HepG2 (cell line): ENCODE data around the gene FASTKD3. TPM values are rescaled to one million over a fixed set of nuclear protein-coding genes. Genes with fewer than 3 reads are reported as not detected.

Source experiments
- ATAC-seq: fragments of 200-7000 bp; cut with Tn5 transposase; 3 replicates; pipeline ENCODE4 v1.9.1; 2020; ENCODE audit warnings: mild to moderate bottlenecking, moderate library complexity
- BruUV-seq: library from RNA; stranded (reverse); fragments of 400-500 nt; replicated peaks from 2 replicates; lab custom pipeline; 2021; lab: Mats Ljungman, UMichigan
- CTCF ChIA-PET: fragments of 300-600 bp; formaldehyde crosslinking; extraction: SDS; loops from one replicate; lab custom pipeline; 2021; ENCODE audit warnings: low total read pairs, inconsistent platforms, low intra/inter-chr PET ratio; lab: Yijun Ruan, JAX
- POLR2A ChIA-PET: fragments of 350-600 bp; sonication (Branson Sonifier 250); formaldehyde crosslinking; loops from one replicate; lab custom pipeline; 2020; ENCODE audit warnings: antibody characterized with exemption, inconsistent platforms; lab: Yijun Ruan, JAX
- DNase-seq: peaks from one replicate; pipeline ENCODE4 v3.0.0-alpha.2; 2015; ENCODE audit warnings: low spot score
- FAIRE-seq: peaks from 3 replicates; lab custom pipeline; 2011; peaks lifted over from hg19 to GRCh38; lab: Jason Lieb, UNC
- H2AFZ ChIP-seq: one replicate; pipeline ENCODE4 v1.6.1; 2011; ENCODE audit warnings: low read length, inconsistent platforms
- H3K27ac ChIP-seq: fragments of 300-600 bp; 3 replicates; pipeline ENCODE4 v1.8.0; 2011; ENCODE audit warnings: mixed run types, mild to moderate bottlenecking, mixed read lengths, low read length, inconsistent platforms; ENCODE audit not compliant: insufficient read depth; ENCODE audit errors: extremely low read length
- H3K27me3 ChIP-seq, 2 experiments: fragments of 200-600 bp in 1 of 2; 2 replicates in 1 of 2; 3 replicates in 1 of 2; pipeline versions ENCODE4 v1.6.0 to v1.8.0; 2011; ENCODE audit warnings: low read length in 2 of 2, mild to moderate bottlenecking in 2 of 2, moderate library complexity in 2 of 2, inconsistent platforms in 1 of 2; ENCODE audit not compliant: insufficient read depth in 2 of 2, control insufficient read depth in 1 of 2
- H3K36me3 ChIP-seq, 2 experiments: fragments of 200-600 bp in 1 of 2; replicated peaks in 1 of 2; 2 replicates in 1 of 2; 3 replicates in 1 of 2; pipeline versions ENCODE4 v1.5.1 to v1.8.0; 2011; ENCODE audit warnings: low read length in 2 of 2, inconsistent platforms in 1 of 2; ENCODE audit not compliant: insufficient read depth in 2 of 2, control insufficient read depth in 1 of 2
- H3K4me1 ChIP-seq: 2 replicates; pipeline ENCODE4 v1.5.1; 2012; ENCODE audit warnings: low read length, inconsistent platforms; ENCODE audit not compliant: insufficient read depth
- H3K4me2 ChIP-seq: 2 replicates; pipeline ENCODE4 v1.6.0; 2011; ENCODE audit warnings: low read depth, low read length, inconsistent platforms
- H3K4me3 ChIP-seq, 3 experiments: fragments of 200-600 bp in 1 of 3; sonication (generic), shearing (Covaris generic) in 1 of 3; replicated peaks in 1 of 3; 2 replicates each; pipeline ENCODE4 v1.5.1; 2011 to 2016; ENCODE audit warnings: low read length in 3 of 3, inconsistent platforms in 2 of 3, low read depth in 2 of 3, mild to moderate bottlenecking in 2 of 3, control low read depth in 1 of 3, mixed read lengths in 1 of 3; ENCODE audit not compliant: insufficient read depth in 1 of 3
- H3K79me2 ChIP-seq: one replicate; pipeline ENCODE4 v1.6.1; 2011; ENCODE audit warnings: low read length, inconsistent platforms; ENCODE audit not compliant: insufficient read depth
- H3K9ac ChIP-seq: 2 replicates; pipeline ENCODE4 v1.6.0; 2011; ENCODE audit warnings: mild to moderate bottlenecking, low read depth, low read length, inconsistent platforms; ENCODE audit not compliant: insufficient read depth
- H3K9me3 ChIP-seq: 2 replicates; pipeline ENCODE4 v1.5.1; 2012; ENCODE audit warnings: mild to moderate bottlenecking, low read length
- H4K20me1 ChIP-seq: 2 replicates; pipeline ENCODE4 v1.6.0; 2011; ENCODE audit warnings: inconsistent platforms, mild to moderate bottlenecking, low read length, moderate library complexity; ENCODE audit not compliant: insufficient read depth
- JUND ChIP-seq: sonication (generic); formaldehyde crosslinking; IDR thresholded peaks from 2 replicates; pipeline ENCODE4 v1.8.0; 2022; ENCODE audit warnings: mild to moderate bottlenecking, missing genetic modification reagents
- KLF6 ChIP-seq: IDR thresholded peaks from 2 replicates; pipeline ENCODE4 v1.8.0; 2016; ENCODE audit warnings: missing biosample characterization, missing genetic modification reagents
- PRMT3 ChIP-seq: sonication (generic); formaldehyde crosslinking; IDR thresholded peaks from 2 replicates; pipeline ENCODE4 v1.8.1; 2022; ENCODE audit warnings: low read depth, mild to moderate bottlenecking, moderate library complexity, missing genetic modification reagents, borderline replicate concordance
- RFXAP ChIP-seq: sonication (generic); formaldehyde crosslinking; IDR thresholded peaks from 2 replicates; pipeline ENCODE4 v1.4.0; 2020; ENCODE audit warnings: missing genetic modification reagents, borderline replicate concordance
- SALL1 ChIP-seq: sonication (generic); formaldehyde crosslinking; IDR thresholded peaks from 2 replicates; pipeline ENCODE4 v1.8.0; 2022; ENCODE audit warnings: mild to moderate bottlenecking, missing genetic modification reagents
- SMC3 ChIP-seq: IDR thresholded peaks from 2 replicates; pipeline ENCODE4 v1.6.1; 2011; ENCODE audit warnings: low read length, improper control_type of control experiment
- ZFP36L2 ChIP-seq: sonication (generic); formaldehyde crosslinking; IDR thresholded peaks from 2 replicates; pipeline ENCODE4 v1.4.0; 2020; ENCODE audit warnings: missing genetic modification reagents
- ZNF3 ChIP-seq: IDR thresholded peaks from 2 replicates; pipeline ENCODE4 v1.7.0; 2017; ENCODE audit warnings: inconsistent platforms
- ZNF451 ChIP-seq: sonication (generic); formaldehyde crosslinking; IDR thresholded peaks from 2 replicates; pipeline ENCODE4 v1.5.0; 2020; ENCODE audit warnings: mild to moderate bottlenecking, missing genetic modification reagents
- ZNF577 ChIP-seq: sonication (generic); formaldehyde crosslinking; IDR thresholded peaks from 2 replicates; pipeline ENCODE4 v1.4.0; 2020; ENCODE audit warnings: mild to moderate bottlenecking, low read depth, missing genetic modification reagents, borderline replicate concordance
- ZNF598 ChIP-seq: sonication (generic); formaldehyde crosslinking; IDR thresholded peaks from 2 replicates; pipeline ENCODE4 v1.5.1; 2020; ENCODE audit warnings: mild to moderate bottlenecking, missing genetic modification reagents, borderline replicate concordance
- WGBS: methylation state at CpG from one replicate; pipeline ENCODE4 v1.1.6; 2017; ENCODE audit warnings: low lambda C conversion rate; 5-methylcytosine and 5-hydroxymethylcytosine counted together
- in situ Hi-C: cut with HindIII; loops from 2 replicates; pipeline ENCODE4 v1.10.0; 2017; ENCODE audit warnings: low pct_unique_long_range_greater_than_20kb; ENCODE audit not compliant: extremely low pct_ligation_motif_present
- intact Hi-C: fragments of 100-400 bp; cut with micrococcal nuclease; formaldehyde crosslinking; loops from one replicate; pipeline ENCODE4 v1.10.0; 2022; ENCODE audit not compliant: unreplicated experiment
- polyA plus RNA-seq, 8 experiments: library from polyadenylated mRNA; depleted of rRNA in 3 of 8; stranded (reverse) in 7 of 8; unstranded in 1 of 8; fragments of >200 nt; fragmentation: Illumina TruSeq in 4 of 8; extraction: Trizol in 4 of 8; gene quantifications; 2 replicates each; pipeline versions ENCODE4 v1.2.1 to v1.2.3, GENCODE V29; 2011 to 2016; ENCODE audit warnings: low read depth in 4 of 8, missing spikeins in 1 of 8, mixed read lengths in 1 of 8; ENCODE audit not compliant: insufficient read depth in 1 of 8
- total RNA-seq, 5 experiments: library from RNA; depleted of rRNA; stranded (reverse); fragments of >200 nt; fragmentation: Illumina TruSeq; extraction: Trizol; gene quantifications; 2 replicates each; pipeline ENCODE4 v1.2.3, GENCODE V29; 2016; ENCODE audit warnings: low read depth in 1 of 5

The FASTKD3 gene
- total and polyA plus RNA-seq, 2 of the 13 experiments (the other 11 are each of a cell fraction or from before 2014, with no cell fraction given) = 6.9 to 17.8 TPM

DNA sequence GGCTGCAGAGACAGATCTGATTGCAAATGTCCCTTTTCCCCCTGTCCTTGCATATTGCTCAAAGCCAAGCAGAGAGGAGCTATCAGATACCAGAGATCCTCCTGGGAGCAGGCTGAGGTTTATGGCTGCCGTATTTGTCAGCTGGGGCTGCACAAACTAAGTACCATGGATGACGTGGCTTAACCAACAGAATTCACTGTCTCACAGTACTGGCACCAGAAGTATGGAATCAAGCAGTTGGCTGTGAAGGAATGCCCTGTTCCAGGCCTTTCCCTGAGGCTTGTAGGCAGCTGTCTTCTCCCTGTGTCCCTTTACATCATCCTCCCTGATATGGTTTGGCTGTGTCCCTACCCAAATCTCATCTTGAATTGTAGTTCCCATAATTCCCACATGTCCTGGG lies 20.5 kb downstream of the FASTKD3 start:
- Histone ChIP-seq H3K36me3 (no peaks in the 10 kb centered on the region), H2AFZ (no peak overlapping the region), H3K79me2 (no peaks in the 10 kb centered on the region), H4K20me1 (no peaks in the 10 kb centered on the region), H3K4me3 (no peak overlapping the region), H3K4me1 (peaks cover 25% of the 10 kb centered on the region), H3K9ac (no peak overlapping the region), H3K9me3 (no peaks in the 10 kb centered on the region), H3K27me3 (peaks cover 3 to 33% of the 10 kb centered on the region in 2 experiments; a peak in 3 of 5 replicates), H3K27ac (no peak overlapping the region), H3K4me2 (no peak overlapping the region)
- no TSS peak for BruUV-seq
- intact Hi-C loops (no loop called here), in situ Hi-C loops (no loop called here)
- FAIRE-seq (no peak), DNase-seq (no peak), ATAC-seq (no peak)
- POLR2A ChIA-PET = no interaction called here
- CTCF ChIA-PET = no interaction called here
- no peak for TF ChIP-seq ZNF451 (CRISPR knock-in tag)
- no peak for TF ChIP-seq PRMT3
- TF ChIP-seq RFXAP (CRISPR knock-in tag) = no peak
- no peak for TF ChIP-seq SALL1 (CRISPR knock-in tag)
- no peak for TF ChIP-seq KLF6 (CRISPR knock-in tag)
- no peak for TF ChIP-seq ZNF598 (CRISPR knock-in tag)
- no peak for TF ChIP-seq ZFP36L2
- TF ChIP-seq ZNF577 = no peak
- no peak for TF ChIP-seq ZNF3 (CRISPR knock-in tag)
- 6% methylated on average over 2 of the region's 2 CpGs for WGBS

- H3K27me3 ChIP-seq = peaks cover 3 to 33% of the 10 kb centered on the region in 2 experiments; a peak in 3 of 5 replicates
- TF ChIP-seq SMC3 (no peak), JUND (no peak)
- TF ChIP-seq, all 625 proteins: peak for 0
- CTCF ChIA-PET = no interaction called here
- Histone ChIP-seq H3K36me3 (no peaks in the 10 kb centered on the region), H3K4me1 (peaks cover 12% of the 10 kb centered on the region), H3K79me2 (no peaks in the 10 kb centered on the region), H3K4me2 (no peak overlapping the region), H4K20me1 (no peaks in the 10 kb centered on the region), H3K27ac (no peak overlapping the region), H3K9ac (no peak overlapping the region), H3K4me3 (no peak overlapping the region), H2AFZ (no peak overlapping the region), H3K9me3 (no peaks in the 10 kb centered on the region)
- POLR2A ChIA-PET = no interaction called here
- ATAC-seq (no peak), FAIRE-seq (no peak), DNase-seq (no peak)
- 7% methylated on average over 5 of the region's 5 CpGs for WGBS
- in situ Hi-C loops (no loop called here), intact Hi-C loops (no loop called here)
- BruUV-seq = no TSS peak
Observed at GRCh38 chr5:7846327-7846726, 22.5 kb downstream of the FASTKD3 start.
